Glutamatergic neuron (in vitro differentiated cells): Measurements from ENCODE around the gene MCTP1. TPM values are rescaled to one million over a fixed set of nuclear protein-coding genes. Genes with fewer than 3 reads are reported as not detected.

Source experiments
- DNase-seq: peaks from one replicate; pipeline ENCODE4 v3.0.0; 2022
- H3K27ac Mint-ChIP-seq: one replicate; pipeline ENCODE4 v1.8.0; 2020; ENCODE audit warnings: mild to moderate bottlenecking, mixed read lengths, inconsistent platforms; ENCODE audit not compliant: unreplicated experiment
- H3K27me3 Mint-ChIP-seq: one replicate; pipeline ENCODE4 v1.8.0; 2020; ENCODE audit warnings: mild to moderate bottlenecking, moderate library complexity, mixed read lengths, inconsistent platforms; ENCODE audit not compliant: unreplicated experiment
- H3K36me3 Mint-ChIP-seq: one replicate; pipeline ENCODE4 v1.8.0; 2020; ENCODE audit warnings: mild to moderate bottlenecking, mixed read lengths, inconsistent platforms; ENCODE audit not compliant: unreplicated experiment
- H3K4me1 Mint-ChIP-seq: one replicate; pipeline ENCODE4 v1.8.0; 2020; ENCODE audit warnings: mild to moderate bottlenecking, low read depth, mixed read lengths, inconsistent platforms; ENCODE audit not compliant: unreplicated experiment
- H3K4me3 Mint-ChIP-seq: one replicate; pipeline ENCODE4 v1.8.0; 2020; ENCODE audit warnings: mild to moderate bottlenecking, mixed read lengths, inconsistent platforms; ENCODE audit not compliant: unreplicated experiment
- H3K9me3 Mint-ChIP-seq: one replicate; pipeline ENCODE4 v1.8.0; 2020; ENCODE audit warnings: mild to moderate bottlenecking, moderate library complexity, mixed read lengths, inconsistent platforms; ENCODE audit not compliant: unreplicated experiment
- CTCF ChIP-seq: fragments of 200-600 bp; sonication (generic); IDR thresholded peaks from one replicate; pipeline ENCODE4 v1.5.0; 2021; ENCODE audit not compliant: partially characterized antibody, unreplicated experiment
- total RNA-seq: library from RNA; stranded (reverse); fragmentation: NEBNext Ultra II Directional; extraction: Animal tissue kit (Norgen Biotek cat#: 25700); gene quantifications from one replicate; pipeline ENCODE4 v1.2.1, GENCODE V29; 2021; ENCODE audit not compliant: unreplicated experiment

MCTP1 gene
- total RNA-seq, 1 donor from 2014 or later = 1.7 TPM

GRCh38 chr5:95283761-95284571 is 928 bp downstream of the MCTP1 start:
- no peak overlapping the region for H3K27ac Mint-ChIP-seq
- H3K4me1 Mint-ChIP-seq = peaks cover 11% of the 10 kb centered on the region
- peak; percentile 62 for TF ChIP-seq CTCF
- peaks cover 2% of the 10 kb centered on the region for H3K9me3 Mint-ChIP-seq
- no peaks in the 10 kb centered on the region for H3K36me3 Mint-ChIP-seq
- DNase-seq = peak; percentile 69
- H3K4me3 Mint-ChIP-seq = peak overlapping the region; percentile 84
- peaks cover 12% of the 10 kb centered on the region for H3K27me3 Mint-ChIP-seq

- Mint-ChIP-seq H3K36me3 (no peaks in the 10 kb centered on the region), H3K4me1 (peaks cover 11% of the 10 kb centered on the region), H3K9me3 (peaks cover 2% of the 10 kb centered on the region), H3K27me3 (peaks cover 12% of the 10 kb centered on the region), H3K4me3 (peak overlapping the region; percentile 84), H3K27ac (no peak overlapping the region)
- DNase-seq = no peak
- TF ChIP-seq CTCF = no peak
Measured at GRCh38 chr5:95283022-95283615, 1.8 kb downstream of the MCTP1 start.

- Mint-ChIP-seq H3K4me1 (peaks cover 11% of the 10 kb centered on the region), H3K36me3 (no peaks in the 10 kb centered on the region), H3K27me3 (peaks cover 12% of the 10 kb centered on the region), H3K27ac (no peak overlapping the region), H3K9me3 (peaks cover 2% of the 10 kb centered on the region), H3K4me3 (no peak overlapping the region)
- DNase-seq = no peak
- no peak for TF ChIP-seq CTCF
Measured at GRCh38 chr5:95281226-95281625, 3.7 kb downstream of the MCTP1 start.

GRCh38 chr5:95280401-95281095 is 4.3 kb downstream of the MCTP1 start:
- no peak overlapping the region for H3K4me3 Mint-ChIP-seq
- no peak for DNase-seq
- no peak for TF ChIP-seq CTCF
- H3K27me3 Mint-ChIP-seq = peaks cover 8% of the 10 kb centered on the region
- H3K36me3 Mint-ChIP-seq = no peaks in the 10 kb centered on the region
- H3K9me3 Mint-ChIP-seq = peaks cover 2% of the 10 kb centered on the region
- peaks cover 11% of the 10 kb centered on the region for H3K4me1 Mint-ChIP-seq
- no peak overlapping the region for H3K27ac Mint-ChIP-seq
